Heart left ventricle (tissue), 16 donors: Measurements from ENCODE around the gene PRG2. TPM values are rescaled to one million over a fixed set of nuclear protein-coding genes. Genes with fewer than 3 reads are reported as not detected.

ENCODE experiments used
- ATAC-seq, 4 donors: fragments of 200-7000 bp; cut with Tn5 transposase; one replicate each; pipeline ENCODE4 v1.9.1; 2020 to 2022; ENCODE audit warnings: moderate library complexity in 4 of 4, mild to moderate bottlenecking in 3 of 4, moderate number of reproducible peaks in 1 of 4
- DNase-seq, 5 donors: peaks; one replicate each; pipeline ENCODE4 v3.0.0-alpha.2; 2020
- H3K27ac ChIP-seq, 12 donors: fragments of 200-600 bp; sonication (generic) in 4 of 12; one replicate each; pipeline versions ENCODE4 v1.5.0 to v1.8.0; 2016 to 2022; ENCODE audit warnings: mild to moderate bottlenecking in 2 of 12
- H3K27me3 ChIP-seq, 9 donors: fragments of 200-600 bp; sonication (generic) in 2 of 9; one replicate each; pipeline versions ENCODE4 v1.5.1 to v1.8.0; 2016 to 2022; ENCODE audit warnings: mild to moderate bottlenecking in 3 of 9
- H3K36me3 ChIP-seq, 9 donors: fragments of 200-600 bp; sonication (generic) in 2 of 9; one replicate each; pipeline versions ENCODE4 v1.5.0 to v1.8.0; 2018 to 2022; ENCODE audit warnings: mild to moderate bottlenecking in 2 of 9
- H3K4me1 ChIP-seq, 12 donors: fragments of 200-600 bp; sonication (generic) in 4 of 12; one replicate each; pipeline versions ENCODE4 v1.5.0 to v1.8.0; 2016 to 2022; ENCODE audit warnings: mild to moderate bottlenecking in 3 of 12
- H3K4me3 ChIP-seq, 12 donors: fragments of 200-600 bp; sonication (generic) in 4 of 12; one replicate each; pipeline versions ENCODE4 v1.5.0 to v1.8.0; 2017 to 2022; ENCODE audit warnings: mild to moderate bottlenecking in 9 of 12, moderate library complexity in 4 of 12
- H3K9me3 ChIP-seq, 12 donors: fragments of 200-600 bp; sonication (generic) in 4 of 12; one replicate each; pipeline versions ENCODE4 v1.5.0 to v1.8.0; 2016 to 2022; ENCODE audit warnings: mild to moderate bottlenecking in 1 of 12
- CTCF ChIP-seq, 12 donors: fragments of 200-600 bp; sonication (generic) in 4 of 12; IDR thresholded peaks; one replicate each; pipeline versions ENCODE4 v1.5.0 to v1.8.0; 2018 to 2022; ENCODE audit warnings: antibody characterized with exemption in 12 of 12, mild to moderate bottlenecking in 5 of 12
- POLR2A ChIP-seq, 2 donors: fragments of 450-650 bp; IDR thresholded peaks; one replicate each; pipeline ENCODE4 v1.6.1; 2017; ENCODE audit warnings: antibody characterized with exemption in 2 of 2, mild to moderate bottlenecking in 2 of 2, moderate library complexity in 2 of 2
- WGBS, 4 donors: extraction: QIAGEN DNeasy Blood & Tissue Kit in 2 of 4; methylation state at CpG; one replicate each; pipeline versions ENCODE4 v1.1.5 to v1.1.7; 2013 to 2018; 5-methylcytosine and 5-hydroxymethylcytosine counted together
- intact Hi-C, 10 donors: fragments of 100-400 bp; cut with DNase I; formaldehyde crosslinking; loops; one replicate each; pipeline versions ENCODE4 v1.11.1 to v1.14.2; 2022
- polyA plus RNA-seq, 2 donors: library from polyadenylated mRNA; stranded (reverse); fragments of 200-250 nt; gene quantifications; one replicate each; pipeline ENCODE4 v1.2.3, GENCODE V29; 2013
- total RNA-seq, 9 donors: library from RNA; depleted of rRNA in 2 of 9; stranded (reverse); fragments of >200 nt in 2 of 9; fragmentation: NEBNext Ultra II Directional in 3 of 9; extraction: Animal tissue kit (Norgen Biotek cat#: 25700) in 3 of 9; gene quantifications; one replicate each; pipeline versions ENCODE4 v1.1.0 to v1.2.4, GENCODE V29; 2016 to 2023
- donor health status: ischemic (EF 13 %, LVEDD 7.1; RV severe dilation, severe dysfunction).
- donor health status: healthy with polysubstance abuse.
- donor health status: DM: no; HTN: yes; CAD: no.
- donor health status: DM: no; HTN: no; CAD: no.
- donor health status: ischemic (EF 25% LVEDD 6.9; RV normal size, moderate dysfunction).
- donor health status: ischemic (EF 25% LVEDD 5.7; RV mildly dilated, moderate dysfunction).
- donor health status: healthy.
- donor health status: DM: yes; HTN: yes; CAD: no.
- donor health status: ischemic (EF 35%, LVEDD 5.7; RV mildly dilated, moderate dysfunction).
- donor health status: nonischemic (EF 11% LVEDD 7.7; RV severe dilation, severe dysfunction).
- donor health status: DM: yes; HTN: yes; CAD: no.
- donor health status: PGD.
- donor health status: ischemic (EF 29% LVEDD 5.4; RV normal size, mild dysfunction).
- donor health status: nonischemic (EF 23%, LVEDD 6.1; RV moderate dilation, normal function).

PRG2 gene
- total and polyA plus RNA-seq, 11 donors: 0.04 to 0.27 (median 0.20) TPM; not detected in 6

GRCh38 chr11:57386178-57386940, 4.1 kb downstream of the PRG2 start:
- H3K27ac ChIP-seq: peak overlapping the region in 3 of 12 donors; percentile 30 to 54 (median 53)
- 71 to 76% (median 74%) methylated on average over 5 of the region's 5 CpGs for WGBS, 4 donors
- no peaks in the 10 kb centered on the region for H3K36me3 ChIP-seq
- intact Hi-C loops: loop anchor here in 1 of 10 donors (10.0 kb wide), 1 partner anchor 58 kb away; no protein-coding TSS in a partner anchor
- H3K27me3 ChIP-seq: peaks cover 0 to 6% (median 0%) of the 10 kb centered on the region in 9 donors
- no peak for ATAC-seq
- H3K9me3 ChIP-seq: no peaks in the 10 kb centered on the region
- TF ChIP-seq POLR2A (IDR thresholded peaks at IDR 0.05): no peak
- no peak for TF ChIP-seq CTCF (IDR thresholded peaks at IDR 0.05)
- H3K4me1 ChIP-seq: peaks cover 0 to 2% (median 0%) of the 10 kb centered on the region in 12 donors
- DNase-seq: peak in 2 of 5 donors; percentile 29 to 44
- H3K4me3 ChIP-seq: no peak overlapping the region

GRCh38 chr11:57380975-57381374, 9.5 kb downstream of the PRG2 start, which contains the start of gene PRG3:
TSS of gene PRG3 (minus strand) at chr11:57381150. CDS start at chr11:57380708, 442 bp downstream.
- ATAC-seq: no peak
- 69 to 86% (median 76%) methylated on average over 2 of the region's 2 CpGs for WGBS, 4 donors
- intact Hi-C loops: loop anchor here in 1 of 10 donors (10.0 kb wide), 1 partner anchor 64 kb away; no protein-coding TSS in a partner anchor

GRCh38 chr11:57379732-57380131, 10.7 kb downstream of the PRG2 start:
- Histone ChIP-seq H3K9me3 (no peaks in the 10 kb centered on the region), H3K27me3 (peaks cover 0 to 4% (median 0%) of the 10 kb centered on the region in 9 donors), H3K36me3 (no peaks in the 10 kb centered on the region), H3K4me3 (no peak overlapping the region), H3K27ac (no peak overlapping the region), H3K4me1 (peaks cover 0 to 4% (median 0%) of the 10 kb centered on the region in 12 donors)
- WGBS, 4 donors: 30 to 35% (median 31%) methylated on average over 9 to 10 of the region's 10 CpGs
- TF ChIP-seq CTCF (IDR thresholded peaks at IDR 0.05) (no peak), POLR2A (IDR thresholded peaks at IDR 0.05) (no peak)
- ATAC-seq: no peak
- no peak for DNase-seq
- intact Hi-C loops: loop anchor here in 1 of 10 donors (10.0 kb wide), 1 partner anchor 65 kb away; no protein-coding TSS in a partner anchor

More at GRCh38 chr11:57380975-57381374, 9.5 kb downstream of the PRG2 start, which contains the start of gene PRG3:
- Histone ChIP-seq H3K27ac (no peak within 1 kb of the TSS), H3K9me3 (no peaks in the 10 kb centered on the region), H3K27me3 (peaks cover 0 to 4% (median 0%) of the 10 kb centered on the region in 9 donors), H3K4me3 (no peak within 1 kb of the TSS), H3K36me3 (no peaks in the 10 kb centered on the region), H3K4me1 (no peaks in the 10 kb centered on the region)
- no peak for TF ChIP-seq POLR2A (IDR thresholded peaks at IDR 0.05)
- DNase-seq: no peak

- TF ChIP-seq POLR2A (IDR thresholded peaks at IDR 0.05): no peak
- no peak for TF ChIP-seq CTCF (IDR thresholded peaks at IDR 0.05)
- H3K27me3 ChIP-seq: peaks cover 0 to 4% (median 0%) of the 10 kb centered on the region in 9 donors
- no peak for ATAC-seq
- H3K27ac ChIP-seq: no peak overlapping the region
- H3K4me3 ChIP-seq: no peak overlapping the region
- DNase-seq: no peak
- H3K9me3 ChIP-seq: no peaks in the 10 kb centered on the region
- peaks cover 0 to 8% (median 2%) of the 10 kb centered on the region in 12 donors for H3K4me1 ChIP-seq
- no peaks in the 10 kb centered on the region for H3K36me3 ChIP-seq
- intact Hi-C loops: no loop called here
Observed at GRCh38 chr11:57378186-57378585, 12.3 kb downstream of the PRG2 start.
